D341Med (cell line): ENCODE results near the gene ESRRA.

Experiments
- DNase-seq: peaks from one replicate; pipeline ENCODE4 v3.0.0; 2012; ENCODE audit warnings: low spot score

ESRRA gene

DNA sequence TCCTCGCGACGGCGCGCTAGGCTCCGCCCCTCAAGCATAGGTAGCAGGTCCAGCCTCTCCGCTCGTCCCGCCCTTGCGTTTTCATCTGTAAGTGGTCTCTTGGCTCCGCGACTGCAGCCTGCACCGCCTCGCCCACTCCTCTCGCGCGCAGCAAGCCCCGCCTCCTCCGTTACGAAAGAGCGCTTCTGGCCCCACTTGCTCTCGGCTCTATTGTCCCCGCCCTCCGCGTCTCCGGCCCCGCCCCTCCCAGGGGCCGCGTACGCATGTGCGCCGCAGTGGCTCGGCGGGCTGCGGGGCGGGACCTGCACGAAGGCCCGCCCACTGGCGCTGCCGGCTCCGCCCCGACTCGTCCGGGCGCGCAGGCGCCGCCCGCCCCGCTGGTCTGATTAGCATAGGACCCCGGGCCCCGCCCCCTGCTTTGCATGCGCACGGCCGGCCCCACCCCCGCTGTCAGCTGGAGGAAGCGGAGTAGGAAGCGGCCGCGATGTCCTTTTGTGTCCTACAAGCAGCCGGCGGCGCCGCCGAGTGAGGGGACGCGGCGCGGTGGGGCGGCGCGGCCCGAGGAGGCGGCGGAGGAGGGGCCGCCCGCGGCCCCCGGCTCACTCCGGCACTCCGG is at the start of gene ESRRA:
ESRRA (plus strand) TSS at position 450 of the 616 bp plus-strand sequence. CDS start 1,656 bp downstream, outside the sequence.
- peak; percentile 99 for DNase-seq

- no peak for DNase-seq
These were observed 49.0 kb upstream of the ESRRA start for GRCh38 chr11:64256300-64256699.

GRCh38 chr11:64258356-64258755 is 47.0 kb upstream of the ESRRA start:
- DNase-seq: no peak

DNA sequence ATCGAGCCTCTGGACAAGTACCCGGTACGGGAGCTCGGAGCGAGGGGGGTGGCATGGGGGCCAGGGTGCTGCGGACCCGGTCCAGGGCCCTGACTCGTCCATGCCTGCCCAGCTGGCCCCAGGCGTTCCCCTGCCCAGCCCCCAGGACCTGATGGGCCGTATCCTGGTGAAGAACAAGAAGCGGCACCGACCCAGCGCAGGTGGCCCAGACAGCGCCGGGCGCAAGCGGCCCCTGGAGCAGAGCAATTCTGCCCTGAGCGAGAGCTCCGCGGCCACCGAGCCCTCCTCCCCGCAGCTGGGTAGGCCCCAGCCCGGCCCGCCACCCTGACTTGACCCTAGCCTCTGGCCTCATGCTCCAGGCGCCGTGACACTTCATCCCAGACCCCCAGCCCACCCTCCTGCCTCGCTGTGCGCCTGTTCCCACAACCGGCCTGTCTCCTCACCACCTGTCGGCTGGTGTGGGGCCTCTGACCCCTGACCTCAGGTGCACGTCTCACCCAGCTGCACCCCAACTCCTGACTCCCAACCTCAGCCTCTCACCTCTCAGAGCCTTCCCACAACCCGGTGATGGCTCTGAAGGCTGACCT is 46.3 kb upstream of the ESRRA start:
- DNase-seq: no peak

GRCh38 chr11:64259533-64260067 is 45.7 kb upstream of the ESRRA start:
- no peak for DNase-seq

GRCh38 chr11:64260147-64260708 is 45.1 kb upstream of the ESRRA start:
- DNase-seq: no peak

GRCh38 chr11:64261556-64262080 is 43.7 kb upstream of the ESRRA start:
- DNase-seq: no peak

- DNase-seq: no peak
These were observed 42.9 kb upstream of the ESRRA start for GRCh38 chr11:64262271-64263002.

DNA sequence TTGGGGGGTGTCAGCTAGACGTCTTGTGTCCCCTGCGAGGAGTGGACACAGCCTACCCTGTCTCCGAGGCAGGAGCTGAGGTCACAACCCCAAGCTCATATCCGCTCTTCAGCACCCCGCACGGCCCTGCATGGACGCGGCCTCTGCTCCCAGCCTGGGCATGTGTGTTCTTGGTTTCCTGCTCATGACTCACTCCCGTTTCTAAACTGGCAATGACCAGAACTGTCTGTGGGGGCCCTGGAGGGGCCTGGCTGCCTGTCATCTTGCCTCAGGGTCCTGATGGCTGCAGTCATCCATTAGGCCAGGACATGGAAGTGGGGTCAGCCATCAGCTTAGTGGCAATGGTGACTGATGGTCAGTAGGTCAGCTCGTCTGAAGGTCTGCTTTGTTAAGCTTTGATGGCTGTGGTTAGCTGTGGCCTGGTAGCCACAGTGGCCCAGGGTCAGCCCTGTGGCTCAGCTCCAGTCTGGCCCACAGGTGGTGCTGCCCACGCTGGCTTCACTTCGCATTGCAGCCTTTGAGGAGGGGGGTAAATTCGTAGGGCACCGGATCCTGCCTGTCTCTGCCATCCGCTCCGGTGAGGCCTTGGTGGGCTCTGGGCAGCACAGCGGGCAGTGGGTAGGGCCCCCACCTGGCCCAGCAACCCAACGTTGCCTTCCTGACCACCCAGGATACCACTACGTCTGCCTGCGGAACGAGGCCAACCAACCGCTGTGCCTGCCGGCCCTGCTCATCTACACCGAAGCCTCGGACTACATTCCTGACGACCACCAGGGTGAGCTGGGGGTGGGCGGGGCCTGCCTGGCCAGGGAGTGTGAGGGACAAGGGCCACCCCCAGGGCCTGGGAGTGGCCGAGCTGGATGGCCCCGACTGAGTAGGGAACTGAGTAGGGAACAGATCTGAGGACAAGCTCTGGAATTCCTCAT is 42.0 kb upstream of the ESRRA start:
- no peak for DNase-seq

DNA sequence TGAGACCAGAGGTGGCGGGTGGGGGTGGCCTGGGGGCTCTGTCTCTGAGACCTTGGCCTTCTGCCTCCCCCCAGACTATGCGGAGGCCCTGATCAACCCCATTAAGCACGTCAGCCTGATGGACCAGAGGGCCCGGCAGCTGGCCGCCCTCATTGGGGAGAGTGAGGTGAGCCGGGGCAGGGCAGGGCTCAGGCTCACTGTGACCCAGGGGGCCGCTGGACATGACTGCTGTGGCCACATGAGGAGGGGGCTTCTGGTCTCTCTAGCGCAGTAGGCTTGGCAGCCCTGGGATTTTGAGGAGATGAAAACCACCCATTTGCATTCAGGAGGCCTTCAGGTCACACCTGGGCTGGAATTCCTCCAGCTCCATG is 41.4 kb upstream of the ESRRA start:
- DNase-seq: no peak

GRCh38 chr11:64264371-64264852 is 40.9 kb upstream of the ESRRA start:
- no peak for DNase-seq

GRCh38 chr11:64265176-64266160 is 39.9 kb upstream of the ESRRA start:
- DNase-seq: no peak

DNA sequence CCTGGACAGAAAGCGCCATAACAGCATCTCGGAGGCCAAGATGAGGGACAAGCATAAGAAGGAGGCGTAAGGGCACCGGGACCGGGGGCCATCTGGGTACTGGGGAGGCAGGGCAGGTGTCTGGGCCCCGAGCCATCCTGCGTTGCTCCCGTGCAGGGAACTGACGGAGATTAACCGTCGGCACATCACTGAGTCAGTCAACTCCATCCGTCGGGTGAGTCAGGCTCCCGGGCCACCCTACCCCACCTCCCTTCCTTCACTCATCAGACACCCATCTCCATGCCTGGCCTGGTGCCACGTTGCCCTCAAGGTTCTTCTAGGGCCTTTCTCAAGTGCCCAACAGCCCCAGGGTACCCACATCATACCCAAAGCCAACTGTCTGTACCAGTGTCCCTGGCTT is 39.0 kb upstream of the ESRRA start:
- DNase-seq: no peak

GRCh38 chr11:64267207-64267945 is 37.9 kb upstream of the ESRRA start:
- no peak for DNase-seq

DNA sequence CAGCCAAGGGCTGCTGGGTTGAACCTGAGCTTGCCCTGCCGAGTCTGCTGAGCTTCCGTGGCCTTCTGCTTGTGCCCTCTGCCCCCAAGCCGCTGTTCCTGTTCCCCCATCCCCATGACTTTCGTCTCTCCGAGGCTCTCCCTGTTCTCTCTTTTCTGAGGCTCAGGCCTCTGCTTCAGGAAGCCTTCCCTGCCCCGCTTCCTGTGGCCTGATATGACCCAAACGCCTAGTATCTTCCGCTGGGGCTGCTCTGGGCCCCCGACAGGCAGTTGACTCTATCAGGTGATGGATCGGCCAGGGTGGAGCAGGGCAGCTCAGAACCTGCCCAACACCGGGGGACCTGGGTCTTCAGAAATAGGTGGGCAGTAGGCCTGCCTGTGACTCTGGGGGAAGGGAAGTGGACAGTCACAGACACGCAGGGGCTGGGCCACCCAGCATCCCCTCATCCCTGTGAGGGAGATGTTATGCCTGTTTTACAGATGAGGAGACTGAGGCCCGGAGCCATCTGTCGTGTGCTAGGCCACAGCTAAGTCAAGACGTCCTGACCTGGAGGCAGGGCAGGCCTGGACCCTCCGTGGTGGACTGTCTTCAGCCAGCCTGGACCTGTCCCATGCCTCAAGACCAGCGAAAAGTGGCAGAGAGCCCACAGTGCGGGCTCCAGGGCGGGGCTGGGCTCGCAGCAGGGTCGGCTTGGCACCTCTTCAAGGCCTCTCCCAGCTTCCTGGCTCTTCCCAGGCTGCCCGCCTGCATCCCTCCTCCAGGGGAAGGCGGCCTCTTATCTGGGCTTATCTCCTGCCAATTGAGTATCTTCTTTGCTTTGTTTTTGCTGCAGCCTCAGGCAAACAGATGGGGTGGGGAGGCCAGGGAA is 37.1 kb upstream of the ESRRA start:
- DNase-seq: peak; percentile 63

DNA sequence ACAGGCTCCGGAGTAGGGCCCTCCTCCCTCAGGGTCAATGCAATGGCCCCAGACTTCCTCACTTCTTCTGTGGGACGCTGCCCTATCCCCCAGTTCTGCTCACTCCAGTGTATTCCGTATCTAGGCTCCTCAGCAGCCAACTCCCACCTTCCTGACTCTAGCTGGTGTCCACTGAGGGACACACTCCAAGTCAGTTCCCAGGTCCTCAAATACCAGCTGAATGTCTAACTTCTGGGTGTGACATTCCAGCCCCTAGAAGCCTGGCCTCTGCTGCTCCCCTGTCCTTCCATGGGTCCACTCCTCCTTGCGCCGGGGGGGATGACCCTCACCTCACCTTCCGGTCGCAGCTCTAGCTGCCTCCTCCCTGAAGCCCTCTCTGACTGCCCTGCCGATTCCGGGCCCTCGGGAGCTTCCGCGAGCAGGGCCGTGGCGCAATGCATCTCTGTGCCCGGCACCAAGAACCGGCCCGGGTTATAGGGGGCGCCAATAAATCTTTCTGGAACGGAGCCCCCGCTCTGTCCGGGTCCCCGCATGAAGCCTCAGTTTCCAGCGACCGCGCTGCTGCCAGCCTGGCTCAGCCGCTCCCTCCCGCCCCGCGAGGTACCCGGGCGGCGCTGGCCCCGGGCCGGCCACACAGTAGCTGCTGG is 36.3 kb upstream of the ESRRA start:
- no peak for DNase-seq

GRCh38 chr11:64269540-64270220 is 35.6 kb upstream of the ESRRA start:
- DNase-seq: peak; percentile 92
